Pancreas (tissue), 10 donors: ENCODE data around the gene MCAT. TPM values are rescaled to one million over a fixed set of nuclear protein-coding genes. Genes with fewer than 3 reads are reported as not detected.

Experiments
- ATAC-seq, 4 donors: fragments of 200-7000 bp; cut with Tn5 transposase; one replicate each; pipeline versions ENCODE4 v1.8.0 to v1.9.1; 2020; ENCODE audit warnings: mild to moderate bottlenecking in 4 of 4, moderate library complexity in 4 of 4
- DNase-seq, 6 donors: peaks; one replicate each; pipeline ENCODE4 v3.0.0-alpha.2; 2020
- FAIRE-seq: peaks from 2 replicates; lab custom pipeline; 2012; peaks lifted over from hg19 to GRCh38; lab: Jason Lieb, UNC
- H3K27ac ChIP-seq, 4 donors: fragments of 200-600 bp; sonication (generic); 1 replicate in 3 of 4; 2 replicates in 1 of 4; pipeline versions ENCODE4 v1.5.0 to v1.8.0; 2020
- H3K27me3 ChIP-seq, 4 donors: fragments of 200-600 bp; one replicate each; pipeline ENCODE4 v1.8.0; 2021
- H3K36me3 ChIP-seq, 3 donors: fragments of 200-600 bp; sonication (generic) in 1 of 3; one replicate each; pipeline versions ENCODE4 v1.5.0 to v1.8.0; 2020 to 2021
- H3K4me1 ChIP-seq, 3 donors: fragments of 200-600 bp; one replicate each; pipeline ENCODE4 v1.8.0; 2021
- H3K4me3 ChIP-seq, 4 donors: fragments of 200-600 bp; sonication (generic) in 2 of 4; one replicate each; pipeline versions ENCODE4 v1.5.0 to v1.8.0; 2020 to 2021
- H3K9me3 ChIP-seq, 4 donors: fragments of 200-600 bp; one replicate each; pipeline ENCODE4 v1.8.0; 2021
- WGBS, 2 donors: extraction: QIAGEN DNeasy Blood & Tissue Kit; methylation state at CpG; one replicate each; pipeline ENCODE4 v1.1.7; 2013; 5-methylcytosine and 5-hydroxymethylcytosine counted together
- intact Hi-C, 3 donors: fragments of 100-400 bp; cut with DNase I; formaldehyde crosslinking; loops; one replicate each; pipeline versions ENCODE4 v1.11.1 to v1.14.2; 2022
- polyA plus RNA-seq, 2 donors: library from polyadenylated mRNA; stranded (reverse); fragments of 200-250 nt; gene quantifications; one replicate each; pipeline ENCODE4 v1.2.3, GENCODE V29; 2013
- total RNA-seq, 6 donors: library from RNA; stranded (reverse); fragmentation: NEBNext Ultra II Directional in 4 of 6; extraction: Animal tissue kit (Norgen Biotek cat#: 25700) in 4 of 6; gene quantifications; one replicate each; pipeline versions ENCODE4 v1.2.1 to v1.2.4, GENCODE V29; 2021 to 2023
- TF ChIP-seq, protein P1 (sequence below), 4 donors: fragments of 200-600 bp; sonication (generic) in 3 of 4; IDR thresholded peaks; one replicate each; pipeline versions ENCODE4 v1.5.0 to v1.8.0; 2021; ENCODE audit warnings: antibody characterized with exemption in 4 of 4
- donor health status: healthy with polysubstance abuse.
- donor health status: DM: no; HTN: no; CAD: no; lungs with moderate emphysema.
- donor health status: DM: no; HTN: no; CAD: no.
- donor health status: control.
- donor health status: control.
- donor health status: Bipolar disorder and iron deficiency.
- donor health status: DM: yes; HTN: yes; CAD: no.
- donor health status: DM: no; HTN: no; CAD: no.
- donor health status: DM: no; HTN: no; CAD: no.
- donor health status: DM: yes; HTN: yes; CAD: no.

Gene MCAT
- total and polyA plus RNA-seq, 8 donors: 7.0 to 14.1 (median 10.7) TPM

DNA sequence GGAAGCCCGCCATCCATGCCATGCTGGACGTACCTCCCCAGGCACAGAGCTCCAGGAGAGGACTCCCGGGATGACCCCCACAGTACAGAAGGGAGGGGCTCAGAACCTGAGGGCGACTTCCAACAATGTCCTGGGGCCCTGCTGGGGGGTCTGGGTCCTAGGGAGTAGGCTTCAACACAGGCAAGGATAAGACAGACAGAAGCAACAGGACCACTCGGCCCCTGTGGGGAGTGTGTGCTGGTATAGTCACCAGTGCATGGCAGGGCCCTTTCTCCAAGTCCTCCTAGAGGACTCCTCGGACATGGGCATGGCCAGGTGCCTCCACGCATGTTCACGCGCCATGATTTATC, 26.9 kb upstream of the MCAT start:
- no peak for FAIRE-seq
- intact Hi-C loops: no loop called here
- ATAC-seq: no peak
- H3K27me3 ChIP-seq: no peaks in the 10 kb centered on the region
- TF ChIP-seq, protein P1, sequence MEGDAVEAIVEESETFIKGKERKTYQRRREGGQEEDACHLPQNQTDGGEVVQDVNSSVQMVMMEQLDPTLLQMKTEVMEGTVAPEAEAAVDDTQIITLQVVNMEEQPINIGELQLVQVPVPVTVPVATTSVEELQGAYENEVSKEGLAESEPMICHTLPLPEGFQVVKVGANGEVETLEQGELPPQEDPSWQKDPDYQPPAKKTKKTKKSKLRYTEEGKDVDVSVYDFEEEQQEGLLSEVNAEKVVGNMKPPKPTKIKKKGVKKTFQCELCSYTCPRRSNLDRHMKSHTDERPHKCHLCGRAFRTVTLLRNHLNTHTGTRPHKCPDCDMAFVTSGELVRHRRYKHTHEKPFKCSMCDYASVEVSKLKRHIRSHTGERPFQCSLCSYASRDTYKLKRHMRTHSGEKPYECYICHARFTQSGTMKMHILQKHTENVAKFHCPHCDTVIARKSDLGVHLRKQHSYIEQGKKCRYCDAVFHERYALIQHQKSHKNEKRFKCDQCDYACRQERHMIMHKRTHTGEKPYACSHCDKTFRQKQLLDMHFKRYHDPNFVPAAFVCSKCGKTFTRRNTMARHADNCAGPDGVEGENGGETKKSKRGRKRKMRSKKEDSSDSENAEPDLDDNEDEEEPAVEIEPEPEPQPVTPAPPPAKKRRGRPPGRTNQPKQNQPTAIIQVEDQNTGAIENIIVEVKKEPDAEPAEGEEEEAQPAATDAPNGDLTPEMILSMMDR (IDR thresholded peaks at IDR 0.05): no peak
- H3K4me1 ChIP-seq: no peaks in the 10 kb centered on the region
- H3K4me3 ChIP-seq: no peak overlapping the region
- H3K9me3 ChIP-seq: no peaks in the 10 kb centered on the region
- H3K27ac ChIP-seq: no peak overlapping the region
- 87 to 92% methylated on average over 9 of the region's 9 CpGs for WGBS, 2 donors
- no peak for DNase-seq
- peaks cover 0 to 17% (median 12%) of the 10 kb centered on the region in 3 donors for H3K36me3 ChIP-seq

DNA sequence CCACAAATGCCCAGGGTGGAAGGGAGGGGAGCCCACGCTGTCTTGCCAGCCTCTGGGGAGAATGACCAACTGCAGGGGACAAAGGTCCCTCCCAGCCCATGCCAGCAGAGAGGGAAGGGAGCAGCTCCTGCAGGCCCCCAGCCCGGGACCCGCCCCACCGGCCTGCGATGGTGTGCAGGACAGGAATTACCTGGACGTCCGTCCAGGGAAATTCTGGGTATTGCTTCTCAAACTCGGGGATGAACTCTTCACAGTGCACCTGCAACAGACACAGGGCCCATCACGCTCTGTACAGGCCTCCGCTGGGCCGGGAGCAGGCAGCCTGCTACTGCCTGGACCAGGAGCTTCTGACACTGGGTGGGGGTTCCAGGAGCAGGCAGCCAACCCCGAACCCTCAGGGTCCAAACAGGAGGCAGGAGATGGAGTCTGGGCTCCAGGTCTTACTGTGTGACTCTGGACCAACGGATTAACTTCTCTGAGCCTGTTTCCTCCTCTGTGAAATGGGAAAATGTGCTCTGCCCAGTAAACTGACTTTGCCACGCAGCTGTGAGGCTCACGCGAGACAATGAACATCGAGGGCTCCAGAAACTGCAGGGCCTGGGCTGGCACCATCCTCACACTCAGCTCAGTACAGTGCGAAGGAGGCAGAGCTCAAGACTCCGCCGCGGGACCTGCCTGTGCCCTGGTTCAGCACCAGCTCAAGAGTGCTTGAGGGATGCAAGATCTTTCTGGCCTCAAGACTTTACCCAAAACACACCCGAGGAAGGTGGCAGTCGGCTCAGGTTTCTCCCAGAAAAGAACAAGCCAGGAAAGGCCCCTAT, 26.3 kb upstream of the MCAT start:
- 90 to 94% methylated on average over 23 of the region's 23 CpGs for WGBS, 2 donors
- FAIRE-seq (no peak), DNase-seq (no peak), ATAC-seq (no peak)
- Histone ChIP-seq H3K27me3 (no peaks in the 10 kb centered on the region), H3K4me1 (no peaks in the 10 kb centered on the region), H3K27ac (no peak overlapping the region), H3K36me3 (peaks cover 0 to 14% (median 12%) of the 10 kb centered on the region in 3 donors), H3K9me3 (no peaks in the 10 kb centered on the region), H3K4me3 (no peak overlapping the region)
- TF ChIP-seq, protein P1 (IDR thresholded peaks at IDR 0.05): no peak
- intact Hi-C loops: no loop called here

DNA sequence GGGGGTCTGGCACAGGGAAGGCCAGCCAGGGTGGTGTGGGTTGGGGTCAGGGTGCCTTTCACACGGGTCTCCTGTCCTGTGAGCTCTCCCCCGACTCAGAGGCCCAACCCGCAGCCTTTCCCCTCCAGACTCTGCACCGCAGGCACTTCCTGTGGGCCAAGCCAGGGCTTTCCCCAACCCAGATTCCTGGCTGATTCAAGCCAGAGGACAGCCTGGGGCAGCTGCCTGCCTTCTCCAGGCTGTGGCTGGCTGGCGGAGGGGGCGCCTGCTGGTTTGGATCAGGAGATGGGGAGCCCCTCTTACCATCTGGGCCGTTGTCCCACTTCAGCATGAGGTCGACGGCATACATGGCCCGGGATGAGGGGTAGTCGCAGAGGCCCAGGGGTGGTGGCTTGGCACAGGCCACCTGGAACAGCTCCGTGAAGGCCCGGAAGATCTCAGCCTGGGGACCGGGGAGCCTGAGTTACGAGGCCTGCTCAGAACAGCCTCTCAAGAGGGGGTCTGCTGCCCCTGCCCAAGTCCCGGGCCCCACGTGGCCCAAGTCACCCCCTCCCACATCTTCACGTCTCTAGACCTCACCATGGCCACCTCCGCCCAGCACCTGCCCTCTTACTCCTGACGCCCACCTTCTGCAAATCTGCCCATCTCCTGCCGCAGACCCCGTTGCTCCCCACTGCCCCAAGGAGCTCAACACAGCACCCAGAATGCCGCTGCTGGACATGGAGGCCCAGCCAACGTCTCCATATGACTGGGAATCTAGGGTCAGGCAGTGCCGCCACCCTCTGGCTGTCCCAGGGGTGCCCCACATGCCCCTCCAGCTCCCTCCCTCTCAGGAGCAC, 25.5 kb upstream of the MCAT start:
- FAIRE-seq: no peak
- Histone ChIP-seq H3K4me1 (no peaks in the 10 kb centered on the region), H3K36me3 (peaks cover 0 to 6% (median 6%) of the 10 kb centered on the region in 3 donors), H3K27me3 (no peaks in the 10 kb centered on the region), H3K27ac (no peak overlapping the region), H3K4me3 (no peak overlapping the region), H3K9me3 (no peaks in the 10 kb centered on the region)
- ATAC-seq: peak in 1 of 4 donors; percentile 23
- intact Hi-C loops: no loop called here
- WGBS, 2 donors: 86 to 91% methylated on average over 21 to 25 of the region's 25 CpGs
- TF ChIP-seq, protein P1 (IDR thresholded peaks at IDR 0.05): no peak
- DNase-seq: peak in 1 of 6 donors; percentile 58

DNA sequence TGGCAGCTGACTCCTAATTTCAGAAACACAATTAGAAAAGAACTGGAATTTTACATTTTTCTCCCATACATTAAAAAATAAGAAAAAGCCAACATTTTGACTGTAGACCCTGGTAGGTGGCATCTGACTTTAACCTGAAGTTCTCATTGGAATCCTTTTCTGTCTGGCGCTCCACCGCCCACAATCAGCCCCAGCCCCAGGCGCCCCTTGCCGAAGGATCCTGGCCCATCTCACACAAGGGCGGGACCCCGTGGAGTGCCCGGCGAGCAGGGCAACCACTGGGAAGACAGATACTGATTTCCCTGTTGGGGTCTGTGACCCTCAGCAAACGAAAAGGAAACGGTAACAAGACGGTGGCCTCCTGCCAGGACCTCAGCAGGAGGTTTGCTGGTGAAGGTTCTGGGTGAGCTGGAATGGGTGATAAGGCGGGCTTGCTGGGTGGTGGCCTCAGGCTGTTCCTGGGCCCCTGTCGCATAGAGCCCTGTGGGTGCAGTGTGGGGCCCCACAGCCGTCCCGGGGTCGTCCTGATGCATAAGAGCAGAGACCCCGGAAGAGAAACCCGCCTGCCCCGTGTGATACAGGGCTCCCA, 23.9 kb upstream of the MCAT start:
- Histone ChIP-seq H3K4me3 (no peak overlapping the region), H3K9me3 (no peaks in the 10 kb centered on the region), H3K36me3 (no peaks in the 10 kb centered on the region), H3K27me3 (no peaks in the 10 kb centered on the region), H3K4me1 (no peaks in the 10 kb centered on the region), H3K27ac (no peak overlapping the region)
- FAIRE-seq: no peak
- TF ChIP-seq, protein P1 (IDR thresholded peaks at IDR 0.05): no peak
- DNase-seq: no peak
- 89 to 92% methylated on average over 19 of the region's 19 CpGs for WGBS, 2 donors
- no peak for ATAC-seq
- intact Hi-C loops: no loop called here
